ENCODE data around the gene MKX.

DNA sequence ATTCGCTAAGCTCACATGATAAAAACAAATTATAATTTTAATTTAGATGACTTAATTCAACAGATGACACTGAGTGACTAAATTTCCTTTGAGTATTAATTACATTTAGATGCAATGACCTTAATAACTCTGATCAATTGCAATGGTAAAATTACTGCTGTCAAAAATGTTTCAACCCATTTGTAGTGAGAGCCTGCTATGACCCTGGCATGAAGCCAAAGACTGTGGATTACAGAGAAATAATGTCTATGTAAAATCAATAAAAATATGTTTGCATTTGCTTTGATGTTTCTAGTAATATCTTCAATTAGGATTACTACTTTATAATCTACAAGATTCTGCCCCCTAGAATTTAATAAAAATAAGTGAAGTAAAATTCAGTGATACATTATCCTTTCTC is 15.6 kb downstream of the MKX start:
- no peak for TF ChIP-seq GABPA (IDR thresholded peaks at IDR 0.05; ENCODE audit: low read depth)
- TF ChIP-seq, protein P1, sequence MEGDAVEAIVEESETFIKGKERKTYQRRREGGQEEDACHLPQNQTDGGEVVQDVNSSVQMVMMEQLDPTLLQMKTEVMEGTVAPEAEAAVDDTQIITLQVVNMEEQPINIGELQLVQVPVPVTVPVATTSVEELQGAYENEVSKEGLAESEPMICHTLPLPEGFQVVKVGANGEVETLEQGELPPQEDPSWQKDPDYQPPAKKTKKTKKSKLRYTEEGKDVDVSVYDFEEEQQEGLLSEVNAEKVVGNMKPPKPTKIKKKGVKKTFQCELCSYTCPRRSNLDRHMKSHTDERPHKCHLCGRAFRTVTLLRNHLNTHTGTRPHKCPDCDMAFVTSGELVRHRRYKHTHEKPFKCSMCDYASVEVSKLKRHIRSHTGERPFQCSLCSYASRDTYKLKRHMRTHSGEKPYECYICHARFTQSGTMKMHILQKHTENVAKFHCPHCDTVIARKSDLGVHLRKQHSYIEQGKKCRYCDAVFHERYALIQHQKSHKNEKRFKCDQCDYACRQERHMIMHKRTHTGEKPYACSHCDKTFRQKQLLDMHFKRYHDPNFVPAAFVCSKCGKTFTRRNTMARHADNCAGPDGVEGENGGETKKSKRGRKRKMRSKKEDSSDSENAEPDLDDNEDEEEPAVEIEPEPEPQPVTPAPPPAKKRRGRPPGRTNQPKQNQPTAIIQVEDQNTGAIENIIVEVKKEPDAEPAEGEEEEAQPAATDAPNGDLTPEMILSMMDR (IDR thresholded peaks at IDR 0.05; ENCODE audit: insufficient read depth, low read length): no peak
- TF ChIP-seq POLR2AphosphoS5 (IDR thresholded peaks at IDR 0.05; ENCODE audit: low read depth): no peak
- TF ChIP-seq REST (IDR thresholded peaks at IDR 0.05; ENCODE audit: insufficient replicate concordance, low read depth): no peak

Data from HL-60 (cell line).